ENCODE results near the gene PNCK. TPM values are rescaled to one million over a fixed set of nuclear protein-coding genes. Genes with fewer than 3 reads are reported as not detected.

PNCK gene
- total and polyA plus RNA-seq, 2 experiments from 2014 or later: not detected

- TF ChIP-seq EZH2phosphoT487 (IDR thresholded peaks at IDR 0.05; ENCODE audit: insufficient read depth, low read depth) (no peak), EZH2 (IDR thresholded peaks at IDR 0.05; ENCODE audit: insufficient read depth, poor library complexity, severe bottlenecking) (no peak)
- Histone ChIP-seq H3K4me1 (ENCODE audit: insufficient read depth) (no peaks in the 10 kb centered on the region), H3K4me2 (ENCODE audit: unreplicated experiment) (no peak overlapping the region), H3K4me3 (no peak overlapping the region), H3K9ac (no peak overlapping the region), H3K27ac (no peak overlapping the region), H3K27me3 (replicated peaks; ENCODE audit: insufficient read depth) (no peaks in the 10 kb centered on the region), H3K79me2 (ENCODE audit: insufficient read depth) (no peaks in the 10 kb centered on the region), H3K36me3 (ENCODE audit: low read depth) (no peaks in the 10 kb centered on the region), H4K20me1 (ENCODE audit: insufficient read depth) (no peaks in the 10 kb centered on the region), H2AFZ (no peak overlapping the region), H3K9me3 (ENCODE audit: low read depth) (no peaks in the 10 kb centered on the region), H3K9me2 (ENCODE audit: insufficient read depth) (no peaks in the 10 kb centered on the region), H3F3A (ENCODE audit: insufficient read depth) (no peaks in the 10 kb centered on the region)
- WGBS, 2 experiments (ENCODE audit: low coverage in 1 of 2, low lambda C conversion rate in 2 of 2, missing lambda C conversion rate in 2 of 2): 55 to 61% methylated on average over 8 to 9 of the region's 15 CpGs
- in situ Hi-C loops (cut with MboI): no loop called here
- no peak for DNase-seq
Observed at GRCh38 chrX:153624196-153625091, 49.2 kb downstream of the PNCK start.

GRCh38 chrX:153623310-153624029 is 50.1 kb downstream of the PNCK start:
- 46 to 54% methylated on average over 11 to 12 of the region's 16 CpGs for WGBS, 2 experiments (ENCODE audit: low coverage in 1 of 2, low lambda C conversion rate in 2 of 2, missing lambda C conversion rate in 2 of 2)
- H3K4me3 ChIP-seq: no peak overlapping the region

GRCh38 chrX:153622661-153623309 is 50.8 kb downstream of the PNCK start:
- no peak for DNase-seq
- 48 to 60% methylated on average over 15 to 16 of the region's 17 CpGs for WGBS, 2 experiments (ENCODE audit: low coverage in 1 of 2, low lambda C conversion rate in 2 of 2, missing lambda C conversion rate in 2 of 2)
- H3F3A ChIP-seq (ENCODE audit: insufficient read depth): no peaks in the 10 kb centered on the region
- no peak for TF ChIP-seq EZH2phosphoT487 (IDR thresholded peaks at IDR 0.05; ENCODE audit: insufficient read depth, low read depth)
- TF ChIP-seq EZH2 (IDR thresholded peaks at IDR 0.05; ENCODE audit: insufficient read depth, poor library complexity, severe bottlenecking): no peak
- in situ Hi-C loops (cut with MboI): no loop called here
- no peak overlapping the region for H3K4me3 ChIP-seq
- no peaks in the 10 kb centered on the region for H3K27me3 ChIP-seq (replicated peaks; ENCODE audit: insufficient read depth)
- H3K79me2 ChIP-seq (ENCODE audit: insufficient read depth): no peaks in the 10 kb centered on the region
- H3K4me1 ChIP-seq (ENCODE audit: insufficient read depth): no peaks in the 10 kb centered on the region
- H3K4me2 ChIP-seq (ENCODE audit: unreplicated experiment): no peak overlapping the region
- H3K9me2 ChIP-seq (ENCODE audit: insufficient read depth): no peaks in the 10 kb centered on the region
- H3K9ac ChIP-seq: no peak overlapping the region
- H3K9me3 ChIP-seq (ENCODE audit: low read depth): no peaks in the 10 kb centered on the region
- H3K27ac ChIP-seq: no peak overlapping the region
- H4K20me1 ChIP-seq (ENCODE audit: insufficient read depth): no peaks in the 10 kb centered on the region
- H2AFZ ChIP-seq: no peak overlapping the region
- H3K36me3 ChIP-seq (ENCODE audit: low read depth): no peaks in the 10 kb centered on the region

More at GRCh38 chrX:153623310-153624029, 50.1 kb downstream of the PNCK start:
- in situ Hi-C loops (cut with MboI): no loop called here
- Histone ChIP-seq H3K9ac (no peak overlapping the region), H4K20me1 (ENCODE audit: insufficient read depth) (no peaks in the 10 kb centered on the region), H3K9me2 (ENCODE audit: insufficient read depth) (no peaks in the 10 kb centered on the region), H2AFZ (no peak overlapping the region), H3K36me3 (ENCODE audit: low read depth) (no peaks in the 10 kb centered on the region), H3K79me2 (ENCODE audit: insufficient read depth) (no peaks in the 10 kb centered on the region), H3F3A (ENCODE audit: insufficient read depth) (no peaks in the 10 kb centered on the region), H3K27me3 (replicated peaks; ENCODE audit: insufficient read depth) (no peaks in the 10 kb centered on the region), H3K27ac (no peak overlapping the region), H3K9me3 (ENCODE audit: low read depth) (no peaks in the 10 kb centered on the region), H3K4me1 (ENCODE audit: insufficient read depth) (no peaks in the 10 kb centered on the region), H3K4me2 (ENCODE audit: unreplicated experiment) (no peak overlapping the region)
- no peak for DNase-seq
- TF ChIP-seq EZH2 (IDR thresholded peaks at IDR 0.05; ENCODE audit: insufficient read depth, poor library complexity, severe bottlenecking): no peak
- no peak for TF ChIP-seq EZH2phosphoT487 (IDR thresholded peaks at IDR 0.05; ENCODE audit: insufficient read depth, low read depth)

- DNase-seq: no peak
- Histone ChIP-seq H3K4me3 (no peak overlapping the region), H3K4me1 (ENCODE audit: insufficient read depth) (no peaks in the 10 kb centered on the region), H2AFZ (no peak overlapping the region), H3F3A (ENCODE audit: insufficient read depth) (no peaks in the 10 kb centered on the region), H3K9me3 (ENCODE audit: low read depth) (no peaks in the 10 kb centered on the region), H4K20me1 (ENCODE audit: insufficient read depth) (no peaks in the 10 kb centered on the region), H3K27ac (no peak overlapping the region), H3K79me2 (ENCODE audit: insufficient read depth) (no peaks in the 10 kb centered on the region), H3K9me2 (ENCODE audit: insufficient read depth) (no peaks in the 10 kb centered on the region), H3K4me2 (ENCODE audit: unreplicated experiment) (no peak overlapping the region), H3K36me3 (ENCODE audit: low read depth) (no peaks in the 10 kb centered on the region), H3K27me3 (replicated peaks; ENCODE audit: insufficient read depth) (no peaks in the 10 kb centered on the region), H3K9ac (no peak overlapping the region)
- 72% methylated on average over 23 to 27 of the region's 27 CpGs for WGBS, 2 experiments (ENCODE audit: low coverage in 1 of 2, low lambda C conversion rate in 2 of 2, missing lambda C conversion rate in 2 of 2)
- TF ChIP-seq EZH2 (IDR thresholded peaks at IDR 0.05; ENCODE audit: insufficient read depth, poor library complexity, severe bottlenecking): no peak
- no peak for TF ChIP-seq EZH2phosphoT487 (IDR thresholded peaks at IDR 0.05; ENCODE audit: insufficient read depth, low read depth)
- in situ Hi-C loops (cut with MboI): no loop called here
Observed at GRCh38 chrX:153621949-153622598, 51.5 kb downstream of the PNCK start.
